Brain microvascular endothelial cell (primary cell): ENCODE data around the gene DENND4A.
"Not testable (repeated sequence)": the region's sequence is repeated elsewhere in the genome, so short reads cannot be mapped to it uniquely, and the experiment has no call there.

Experiments used
- DNase-seq: peaks from one replicate; pipeline ENCODE4 v3.0.0-alpha.2; 2020
- H3K27ac ChIP-seq: fragments of 250-450 bp; sonication (Bioruptor Pico); 2 replicates; pipeline ENCODE4 v1.5.1; 2020; ENCODE audit warnings: mild to moderate bottlenecking, moderate library complexity
- H3K27me3 ChIP-seq: fragments of 250-450 bp; sonication (Bioruptor Pico); replicated peaks from 2 replicates; pipeline ENCODE4 v1.5.1; 2020; ENCODE audit warnings: mild to moderate bottlenecking
- H3K36me3 ChIP-seq: fragments of 250-450 bp; sonication (Bioruptor Pico); replicated peaks from 2 replicates; pipeline ENCODE4 v1.5.1; 2020; ENCODE audit warnings: mild to moderate bottlenecking
- H3K4me3 ChIP-seq: 2 replicates; pipeline ENCODE4 v1.5.1; 2011; ENCODE audit warnings: low read depth, mild to moderate bottlenecking, control low read depth, low read length, moderate library complexity
- CTCF ChIP-seq: IDR thresholded peaks from 2 replicates; pipeline ENCODE4 v1.5.1; 2011; ENCODE audit warnings: low read depth, mild to moderate bottlenecking, moderate library complexity, low read length, control low read depth, inconsistent platforms; ENCODE audit errors: missing control alignments
- in situ Hi-C: cut with HindIII; loops from 2 replicates; pipeline ENCODE4 v1.10.0; 2017; ENCODE audit warnings: low sequenced_read_pairs, low pct_ligation_motif_present

DENND4A gene

GRCh38 chr15:65812916-65813315, 20.8 kb upstream of the DENND4A start:
- DNase-seq = no peak
- H3K4me3 ChIP-seq = no peak overlapping the region
- H3K36me3 ChIP-seq = no peaks in the 10 kb centered on the region
- H3K27me3 ChIP-seq = no peaks in the 10 kb centered on the region
- in situ Hi-C loops = no loop called here
- TF ChIP-seq CTCF = no peak
- H3K27ac ChIP-seq = no peak overlapping the region

- TF ChIP-seq CTCF = no peak
- Histone ChIP-seq H3K27me3 (no peaks in the 10 kb centered on the region), H3K4me3 (no peak overlapping the region), H3K27ac (no peak overlapping the region), H3K36me3 (no peaks in the 10 kb centered on the region)
- in situ Hi-C loops = no loop called here
- DNase-seq = no peak
Observed at GRCh38 chr15:65812467-65812866, 20.4 kb upstream of the DENND4A start.

GRCh38 chr15:65811835-65812234, 19.7 kb upstream of the DENND4A start:
- in situ Hi-C loops = no loop called here
- TF ChIP-seq CTCF = no peak
- Histone ChIP-seq H3K27me3 (no peaks in the 10 kb centered on the region), H3K36me3 (no peaks in the 10 kb centered on the region), H3K4me3 (no peak overlapping the region), H3K27ac (no peak overlapping the region)
- DNase-seq = no peak

GRCh38 chr15:65811011-65811733, 19.1 kb upstream of the DENND4A start:
- in situ Hi-C loops = not testable (repeated sequence)

GRCh38 chr15:65806397-65806796, 14.3 kb upstream of the DENND4A start:
- Histone ChIP-seq H3K4me3 (no peak overlapping the region), H3K27me3 (no peaks in the 10 kb centered on the region), H3K36me3 (no peaks in the 10 kb centered on the region), H3K27ac (no peak overlapping the region)
- DNase-seq = no peak
- in situ Hi-C loops = no loop called here
- TF ChIP-seq CTCF = no peak

More at GRCh38 chr15:65811011-65811733, 19.1 kb upstream of the DENND4A start:
- not testable (repeated sequence) for H3K4me3 ChIP-seq, H3K27ac ChIP-seq, H3K36me3 ChIP-seq, DNase-seq, H3K27me3 ChIP-seq

GRCh38 chr15:65805019-65805745, 13.1 kb upstream of the DENND4A start:
- no peak for DNase-seq
- no peak overlapping the region for H3K27ac ChIP-seq
- in situ Hi-C loops = no loop called here
- no peak for TF ChIP-seq CTCF
- no peaks in the 10 kb centered on the region for H3K27me3 ChIP-seq
- H3K4me3 ChIP-seq = no peak overlapping the region
- H3K36me3 ChIP-seq = no peaks in the 10 kb centered on the region
